HCT116 (cell line): ENCODE results near the gene ERC1. TPM values are rescaled to one million over a fixed set of nuclear protein-coding genes. Genes with fewer than 3 reads are reported as not detected.

ENCODE experiments used
- ATAC-seq: fragments of 200-7000 bp; cut with Tn5 transposase; 2 replicates; pipeline ENCODE4 v1.9.1; 2020; ENCODE audit warnings: mild to moderate bottlenecking, moderate library complexity
- BruUV-seq: library from RNA; stranded (reverse); fragments of 400-500 nt; replicated peaks from 2 replicates; lab custom pipeline; 2021; lab: Mats Ljungman, UMichigan
- CTCF ChIA-PET: fragments of 300-600 bp; sonication (Branson Sonifier 250); formaldehyde crosslinking; loops from one replicate; lab custom pipeline; 2021; ENCODE audit warnings: antibody characterized with exemption; lab: Charles Lee
- POLR2A ChIA-PET: fragments of 300-600, 350-600 bp; sonication (Branson Sonifier 250); formaldehyde crosslinking; loops from one replicate; lab custom pipeline; 2021; ENCODE audit warnings: antibody characterized with exemption; lab: Charles Lee
- RAD21 ChIA-PET, 2 experiments: fragments of 300-600 bp; sonication (Branson Sonifier 250); formaldehyde crosslinking; loops; one replicate each; lab custom pipeline; 2023; ENCODE audit warnings: low total read pairs in 2 of 2; ENCODE audit not compliant: uncharacterized antibody in 2 of 2, unreplicated experiment in 2 of 2, low non-redundant PET in 1 of 2; lab: Charles Lee
- DNase-seq: peaks from one replicate; pipeline ENCODE4 v3.0.0-alpha.2; 2010; ENCODE audit warnings: low read depth, low spot score
- H2AFZ ChIP-seq: fragments of 200-600 bp; shearing (Covaris generic), sonication (generic); 2 replicates; pipeline ENCODE4 v1.6.1; 2017; ENCODE audit warnings: low read depth, mixed run types, mixed read lengths, antibody characterized with exemption, low read length; ENCODE audit not compliant: poor library complexity, severe bottlenecking
- H3K27ac ChIP-seq: 2 replicates; pipeline ENCODE4 v1.5.1; 2012; ENCODE audit warnings: low read depth, low read length
- H3K27me3 ChIP-seq: fragments of 200-600 bp; sonication (generic); 2 replicates; pipeline ENCODE4 v1.6.1; 2016; ENCODE audit warnings: mixed run types, low read length, mixed read lengths; ENCODE audit not compliant: insufficient read depth
- H3K36me3 ChIP-seq, 2 experiments: fragments of 200-500 bp in 1 of 2; fragments of 200-600 bp in 1 of 2; sonication (Bioruptor generic) in 1 of 2; sonication (generic) in 1 of 2; 2 replicates each; pipeline versions ENCODE4 v1.5.1 to v1.6.1; 2014 to 2016; ENCODE audit warnings: low read length in 2 of 2, inconsistent platforms in 1 of 2, mixed read lengths in 1 of 2, mixed run types in 1 of 2; ENCODE audit not compliant: insufficient read depth in 2 of 2, control insufficient read depth in 1 of 2
- H3K4me1 ChIP-seq, 2 experiments: fragments of 200-600 bp in 1 of 2; sonication (generic) in 1 of 2; 2 replicates each; pipeline versions ENCODE4 v1.5.1 to v1.6.1; 2012 to 2017; ENCODE audit warnings: low read length in 2 of 2, inconsistent platforms in 1 of 2, mild to moderate bottlenecking in 1 of 2, mixed read lengths in 1 of 2, mixed run types in 1 of 2, moderate library complexity in 1 of 2; ENCODE audit not compliant: insufficient read depth in 2 of 2, control insufficient read depth in 1 of 2
- H3K4me2 ChIP-seq: fragments of 200-600 bp; sonication (generic); 2 replicates; pipeline ENCODE4 v1.6.1; 2017; ENCODE audit warnings: mixed run types, low read length, mixed read lengths
- H3K4me3 ChIP-seq, 2 experiments: fragments of 200-600 bp in 1 of 2; sonication (generic) in 1 of 2; replicated peaks in 1 of 2; 2 replicates each; pipeline ENCODE4 v1.5.1; 2011 to 2016; ENCODE audit warnings: low read length in 2 of 2, control low read depth in 1 of 2, low read depth in 1 of 2, mild to moderate bottlenecking in 1 of 2, mixed read lengths in 1 of 2, mixed run types in 1 of 2
- H3K79me2 ChIP-seq: fragments of 200-600 bp; sonication (generic); 2 replicates; pipeline ENCODE4 v1.6.1; 2017; ENCODE audit warnings: mild to moderate bottlenecking, mixed run types, low read length, moderate library complexity, mixed read lengths; ENCODE audit not compliant: insufficient read depth
- H3K9ac ChIP-seq: fragments of 200-600 bp; sonication (generic); 2 replicates; pipeline ENCODE4 v1.6.1; 2016; ENCODE audit warnings: low read length, mixed read lengths
- H3K9me2 ChIP-seq: fragments of 200-600 bp; sonication (generic), shearing (Covaris generic); 2 replicates; pipeline ENCODE4 v1.6.1; 2017; ENCODE audit warnings: mixed run types, mild to moderate bottlenecking, moderate library complexity; ENCODE audit not compliant: insufficient read depth
- H3K9me3 ChIP-seq, 2 experiments: fragments of 200-500 bp in 1 of 2; fragments of 200-600 bp in 1 of 2; sonication (Bioruptor generic) in 1 of 2; sonication (generic) in 1 of 2; 2 replicates each; pipeline ENCODE4 v1.6.1; 2014 to 2017; ENCODE audit warnings: low read length in 2 of 2, mixed read lengths in 2 of 2, inconsistent platforms in 1 of 2, low read depth in 1 of 2, mild to moderate bottlenecking in 1 of 2, mixed run types in 1 of 2, moderate library complexity in 1 of 2; ENCODE audit not compliant: control insufficient read depth in 1 of 2, insufficient read depth in 1 of 2
- H4K20me1 ChIP-seq: fragments of 200-600 bp; sonication (generic), shearing (Covaris generic); 2 replicates; pipeline ENCODE4 v1.6.1; 2017; ENCODE audit warnings: mixed run types, mild to moderate bottlenecking, moderate library complexity; ENCODE audit not compliant: insufficient read depth
- CBX3 ChIP-seq: IDR thresholded peaks from 2 replicates; pipeline ENCODE4 v1.6.1; 2012; ENCODE audit warnings: low read depth
- CEBPB ChIP-seq: IDR thresholded peaks from 2 replicates; pipeline ENCODE4 v1.6.1; 2012; ENCODE audit warnings: low read depth
- EGR1 ChIP-seq: IDR thresholded peaks from 2 replicates; pipeline ENCODE4 v1.6.1; 2012; ENCODE audit warnings: low read depth
- EZH2phosphoT487 ChIP-seq: fragments of 200-600 bp; IDR thresholded peaks from 2 replicates; pipeline ENCODE4 v1.6.1; 2018; ENCODE audit warnings: antibody characterized with exemption, borderline replicate concordance
- FOSL1 ChIP-seq: IDR thresholded peaks from 2 replicates; pipeline ENCODE4 v1.6.1; 2012; ENCODE audit warnings: low read depth
- JUND ChIP-seq: IDR thresholded peaks from 2 replicates; pipeline ENCODE4 v1.6.1; 2012
- MAX ChIP-seq: IDR thresholded peaks from 2 replicates; pipeline ENCODE4 v1.6.1; 2012
- POLR2A ChIP-seq: IDR thresholded peaks from 2 replicates; pipeline ENCODE4 v1.7.0; 2011; ENCODE audit warnings: borderline replicate concordance; ENCODE audit not compliant: insufficient read depth, insufficient read length; ENCODE audit errors: extremely low read depth
- POLR2AphosphoS5 ChIP-seq: IDR thresholded peaks from 2 replicates; pipeline ENCODE4 v1.6.1; 2011; ENCODE audit warnings: mild to moderate bottlenecking, low read depth, low read length, moderate library complexity
- RAD21 ChIP-seq: IDR thresholded peaks from 2 replicates; pipeline ENCODE4 v1.6.1; 2012; ENCODE audit warnings: low read depth, mild to moderate bottlenecking
- SIN3A ChIP-seq: IDR thresholded peaks from 2 replicates; pipeline ENCODE4 v1.6.1; 2012; ENCODE audit warnings: low read depth
- SP1 ChIP-seq: IDR thresholded peaks from 2 replicates; pipeline ENCODE4 v1.6.1; 2012; ENCODE audit warnings: low read depth
- SRF ChIP-seq: IDR thresholded peaks from 2 replicates; pipeline ENCODE4 v1.6.1; 2012; ENCODE audit warnings: low read depth
- TCF7L2 ChIP-seq: IDR thresholded peaks from 2 replicates; pipeline ENCODE4 v1.7.0; 2011; ENCODE audit warnings: borderline replicate concordance, inconsistent platforms; ENCODE audit not compliant: insufficient read depth, insufficient read length; ENCODE audit errors: extremely low read depth
- YY1 ChIP-seq: IDR thresholded peaks from 2 replicates; pipeline ENCODE4 v1.6.1; 2011; ENCODE audit warnings: low read length, low read depth, moderate library complexity, mild to moderate bottlenecking; ENCODE audit not compliant: insufficient replicate concordance; ENCODE audit errors: extremely low read depth
- ZBTB33 ChIP-seq: IDR thresholded peaks from 2 replicates; pipeline ENCODE4 v1.6.1; 2011; ENCODE audit warnings: mild to moderate bottlenecking, low read length, moderate library complexity; ENCODE audit not compliant: insufficient replicate concordance; ENCODE audit errors: extremely low read depth
- ZFX ChIP-seq: fragments of 450-650 bp; IDR thresholded peaks from 2 replicates; pipeline ENCODE4 v1.6.1; 2017
- ZNF274 ChIP-seq: fragments of 200-500 bp; sonication (Bioruptor generic); IDR thresholded peaks from 2 replicates; pipeline ENCODE4 v1.6.1; 2014; ENCODE audit warnings: mild to moderate bottlenecking, low read depth, low read length, inconsistent platforms
- intact Hi-C: fragments of 100-400 bp; cut with micrococcal nuclease; formaldehyde crosslinking; loops from 2 replicates; pipeline ENCODE4 v1.10.0; 2022
- total RNA-seq: library from RNA; stranded (reverse); gene quantifications from one replicate; pipeline ENCODE4 v1.2.1, GENCODE V29; 2021; ENCODE audit not compliant: unreplicated experiment
- TF ChIP-seq, protein P1 (sequence below): IDR thresholded peaks from 2 replicates; pipeline ENCODE4 v1.6.1; 2012
- TF ChIP-seq, protein P2 (sequence below), 3 experiments: fragments of 200-600 bp in 1 of 3; sonication (generic) in 1 of 3; IDR thresholded peaks in 2 of 3; conservative IDR thresholded peaks in 1 of 3; 2 replicates each; pipeline ENCODE4 v1.5.1; 2012 to 2017; ENCODE audit warnings: low read depth in 2 of 3, low read length in 2 of 3, antibody characterized with exemption in 1 of 3, borderline replicate concordance in 1 of 3, control low read depth in 1 of 3, mild to moderate bottlenecking in 1 of 3, mixed read lengths in 1 of 3, mixed run types in 1 of 3, moderate library complexity in 1 of 3; ENCODE audit not compliant: insufficient read depth in 1 of 3

The ERC1 gene
- total RNA-seq, 1 experiment from 2014 or later, result 41.9 TPM

- no peaks in the 10 kb centered on the region for H3K27me3 ChIP-seq
- H3K4me1 ChIP-seq, result peaks cover 21 to 27% of the 10 kb centered on the region in 2 experiments
- no peaks in the 10 kb centered on the region for H3K36me3 ChIP-seq
- H3K9me3 ChIP-seq, result no peaks in the 10 kb centered on the region
- no peak overlapping the region for H2AFZ ChIP-seq
- ChIA-PET CTCF (interaction anchor here (1.9 kb wide), 1 partner anchor 82 kb away, joined by 7 read pairs; no protein-coding TSS in a partner anchor), POLR2A (interaction anchor here (1.5 kb wide), 1 partner anchor 21 kb away, joined by 4 read pairs; no protein-coding TSS in a partner anchor), RAD21 (no interaction called here)
- no peak for ATAC-seq
- H3K4me3 ChIP-seq, result no peak overlapping the region
- intact Hi-C loops, result no loop called here
- no TSS peak for BruUV-seq
- peaks cover 35% of the 10 kb centered on the region for H3K79me2 ChIP-seq
- TF ChIP-seq SP1, result no peak
- no peak for TF ChIP-seq JUND
- TF ChIP-seq SIN3A, result no peak
- TF ChIP-seq ZBTB33, result no peak
- no peak for TF ChIP-seq POLR2AphosphoS5
- TF ChIP-seq MAX, result no peak
- TF ChIP-seq, protein P1, sequence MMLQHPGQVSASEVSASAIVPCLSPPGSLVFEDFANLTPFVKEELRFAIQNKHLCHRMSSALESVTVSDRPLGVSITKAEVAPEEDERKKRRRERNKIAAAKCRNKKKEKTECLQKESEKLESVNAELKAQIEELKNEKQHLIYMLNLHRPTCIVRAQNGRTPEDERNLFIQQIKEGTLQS, result no peak
- TF ChIP-seq ZNF274, result no peak
- no peak for TF ChIP-seq CBX3
- no peak for TF ChIP-seq EGR1
- TF ChIP-seq, protein P2, sequence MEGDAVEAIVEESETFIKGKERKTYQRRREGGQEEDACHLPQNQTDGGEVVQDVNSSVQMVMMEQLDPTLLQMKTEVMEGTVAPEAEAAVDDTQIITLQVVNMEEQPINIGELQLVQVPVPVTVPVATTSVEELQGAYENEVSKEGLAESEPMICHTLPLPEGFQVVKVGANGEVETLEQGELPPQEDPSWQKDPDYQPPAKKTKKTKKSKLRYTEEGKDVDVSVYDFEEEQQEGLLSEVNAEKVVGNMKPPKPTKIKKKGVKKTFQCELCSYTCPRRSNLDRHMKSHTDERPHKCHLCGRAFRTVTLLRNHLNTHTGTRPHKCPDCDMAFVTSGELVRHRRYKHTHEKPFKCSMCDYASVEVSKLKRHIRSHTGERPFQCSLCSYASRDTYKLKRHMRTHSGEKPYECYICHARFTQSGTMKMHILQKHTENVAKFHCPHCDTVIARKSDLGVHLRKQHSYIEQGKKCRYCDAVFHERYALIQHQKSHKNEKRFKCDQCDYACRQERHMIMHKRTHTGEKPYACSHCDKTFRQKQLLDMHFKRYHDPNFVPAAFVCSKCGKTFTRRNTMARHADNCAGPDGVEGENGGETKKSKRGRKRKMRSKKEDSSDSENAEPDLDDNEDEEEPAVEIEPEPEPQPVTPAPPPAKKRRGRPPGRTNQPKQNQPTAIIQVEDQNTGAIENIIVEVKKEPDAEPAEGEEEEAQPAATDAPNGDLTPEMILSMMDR (IDR thresholded peaks at IDR 0.05 in 2 of 3, conservative IDR thresholded peaks at IDR 0.05 in 1 of 3; ENCODE audit: borderline replicate concordance in 1 of 3, insufficient read depth in 1 of 3, low read depth in 2 of 3, low read length in 2 of 3), result no peak
- TF ChIP-seq SRF, result no peak
- no peak for TF ChIP-seq CEBPB
- TF ChIP-seq RAD21, result no peak
- TF ChIP-seq POLR2A, result no peak
- no peak for TF ChIP-seq ZFX
- TF ChIP-seq FOSL1, result no peak
- TF ChIP-seq YY1, result no peak
- TF ChIP-seq TCF7L2, result no peak
- no peak for TF ChIP-seq EZH2phosphoT487
- DNase-seq, result no peak
- H4K20me1 ChIP-seq, result no peaks in the 10 kb centered on the region
- no peaks in the 10 kb centered on the region for H3K9me2 ChIP-seq
- H3K9ac ChIP-seq, result no peak overlapping the region
- H3K4me2 ChIP-seq, result no peak overlapping the region
- no peak overlapping the region for H3K27ac ChIP-seq
Observed at GRCh38 chr12:1011091-1011490, 20.1 kb downstream of the ERC1 start.
